Activated naive CD8-positive, alpha-beta T cell treated with anti-CD3 and anti-CD28 coated beads for 36 hours (primary cell): ENCODE data around the gene TSPYL4. TPM values are rescaled to one million over a fixed set of nuclear protein-coding genes. Genes with fewer than 3 reads are reported as not detected.
A peak's percentile ranks its signal among the peaks of the same experiment; 100 is the strongest.

Source experiments
- DNase-seq: peaks from one replicate; pipeline ENCODE4 v3.0.0; 2021
- H3K27ac Mint-ChIP-seq: one replicate; pipeline ENCODE4 v1.8.0; 2022; ENCODE audit warnings: mild to moderate bottlenecking, moderate library complexity, mixed read lengths
- H3K27me3 Mint-ChIP-seq: one replicate; pipeline ENCODE4 v1.8.0; 2022; ENCODE audit warnings: mild to moderate bottlenecking, mixed read lengths
- H3K36me3 Mint-ChIP-seq: one replicate; pipeline ENCODE4 v1.8.0; 2021; ENCODE audit warnings: mild to moderate bottlenecking, mixed read lengths
- H3K4me1 Mint-ChIP-seq: one replicate; pipeline ENCODE4 v1.8.0; 2021; ENCODE audit warnings: mixed read lengths
- H3K4me3 Mint-ChIP-seq: one replicate; pipeline ENCODE4 v1.8.0; 2022; ENCODE audit warnings: mild to moderate bottlenecking, moderate library complexity, mixed read lengths
- H3K9me3 Mint-ChIP-seq: one replicate; pipeline ENCODE4 v1.8.0; 2022; ENCODE audit warnings: mixed read lengths
- total RNA-seq, 2 experiments: library from RNA; stranded (reverse); gene quantifications; one replicate each; pipeline ENCODE4 v1.2.3, GENCODE V29; 2021

TSPYL4 gene
- total RNA-seq, 2 experiments from 2014 or later: 15.1 to 15.2 TPM

DNA sequence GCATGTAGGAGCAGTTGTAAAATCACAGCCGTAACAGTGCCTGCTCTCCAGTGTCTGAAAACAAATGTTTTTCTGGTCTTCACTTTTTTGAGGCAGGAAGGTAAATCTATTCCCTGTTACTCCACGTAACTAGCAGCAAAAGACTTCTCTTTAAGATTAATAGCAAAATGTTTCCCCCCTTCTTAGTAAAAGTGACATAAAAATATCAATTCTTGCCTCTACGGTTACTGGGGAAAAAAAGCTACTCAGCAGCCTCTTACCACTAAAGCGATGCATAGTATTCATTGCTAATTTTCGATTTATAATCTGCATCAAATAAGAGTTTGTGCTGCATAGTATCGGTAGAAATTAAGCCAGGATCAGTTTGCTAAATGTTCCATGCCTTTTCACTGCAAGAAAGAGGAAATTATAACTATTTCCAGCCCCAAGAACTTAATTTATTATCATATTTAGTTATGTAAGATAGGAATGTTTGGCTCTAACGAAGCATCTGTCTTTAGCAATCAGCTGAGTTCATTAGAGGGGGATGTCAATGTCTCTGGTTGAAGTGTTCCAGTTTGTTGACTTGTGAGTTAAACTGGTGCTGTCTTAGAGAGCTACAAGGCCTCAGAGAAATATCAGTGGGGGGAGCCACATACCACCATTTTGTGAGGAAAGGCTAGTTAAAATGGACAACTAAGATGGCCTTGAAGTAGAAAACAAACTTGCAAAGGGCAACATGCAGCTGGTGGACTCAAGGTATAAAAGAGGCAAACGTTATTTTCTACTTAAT lies 26.5 kb upstream of the TSPYL4 start:
- Mint-ChIP-seq H3K27me3 (no peaks in the 10 kb centered on the region), H3K4me1 (peaks cover 33% of the 10 kb centered on the region), H3K36me3 (peaks cover 39% of the 10 kb centered on the region), H3K4me3 (peak overlapping the region; percentile 100), H3K27ac (peak overlapping the region; percentile 97), H3K9me3 (no peaks in the 10 kb centered on the region)
- DNase-seq: no peak

- DNase-seq: peak; percentile 92
- Mint-ChIP-seq H3K4me1 (peaks cover 38% of the 10 kb centered on the region), H3K9me3 (no peaks in the 10 kb centered on the region), H3K36me3 (peaks cover 45% of the 10 kb centered on the region), H3K4me3 (peak within 1 kb of the TSS; percentile 100), H3K27me3 (no peaks in the 10 kb centered on the region), H3K27ac (peak within 1 kb of the TSS; percentile 97)
Measured at GRCh38 chr6:116279232-116280160, 25.6 kb upstream of the TSPYL4 start, which contains the start of gene TSPYL1. TSPYL1 (minus strand) TSS chr6:116279930; CDS start chr6:116279830, 100 bp downstream.

- Mint-ChIP-seq H3K4me1 (peaks cover 41% of the 10 kb centered on the region), H3K27ac (peak overlapping the region; percentile 97), H3K27me3 (no peaks in the 10 kb centered on the region), H3K36me3 (peaks cover 45% of the 10 kb centered on the region), H3K4me3 (peak overlapping the region; percentile 100), H3K9me3 (no peaks in the 10 kb centered on the region)
- DNase-seq: peak; percentile 32
Measured at GRCh38 chr6:116278854-116279231, 25.0 kb upstream of the TSPYL4 start.

DNA sequence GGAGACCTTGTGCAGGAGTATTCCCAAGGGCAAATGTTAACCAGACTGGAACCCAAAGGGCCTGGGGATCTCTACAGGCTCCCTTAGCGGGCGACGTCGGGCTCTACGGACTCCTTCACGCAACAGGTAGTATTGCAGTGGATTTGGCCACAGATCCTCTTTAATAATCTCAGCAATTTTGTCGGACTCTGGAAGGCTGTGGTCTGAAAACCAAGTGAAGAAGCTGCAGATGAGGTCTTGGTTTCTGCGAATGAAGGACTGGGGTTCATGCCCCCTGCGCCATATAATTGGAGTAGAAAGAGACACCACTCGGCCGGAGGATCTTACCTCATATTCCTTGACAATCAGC lies 24.6 kb upstream of the TSPYL4 start:
- Mint-ChIP-seq H3K4me1 (peaks cover 41% of the 10 kb centered on the region), H3K27me3 (no peaks in the 10 kb centered on the region), H3K36me3 (peaks cover 45% of the 10 kb centered on the region), H3K9me3 (no peaks in the 10 kb centered on the region), H3K4me3 (peak overlapping the region; percentile 100), H3K27ac (peak overlapping the region; percentile 97)
- no peak for DNase-seq

- H3K27ac Mint-ChIP-seq: peak overlapping the region; percentile 97
- no peaks in the 10 kb centered on the region for H3K9me3 Mint-ChIP-seq
- H3K4me3 Mint-ChIP-seq: peak overlapping the region; percentile 100
- no peaks in the 10 kb centered on the region for H3K27me3 Mint-ChIP-seq
- peaks cover 51% of the 10 kb centered on the region for H3K36me3 Mint-ChIP-seq
- peaks cover 51% of the 10 kb centered on the region for H3K4me1 Mint-ChIP-seq
- no peak for DNase-seq
Measured at GRCh38 chr6:116277124-116277523, 23.2 kb upstream of the TSPYL4 start.

- Mint-ChIP-seq H3K4me3 (no peak overlapping the region), H3K36me3 (peaks cover 25% of the 10 kb centered on the region), H3K27me3 (no peaks in the 10 kb centered on the region), H3K9me3 (no peaks in the 10 kb centered on the region), H3K4me1 (peaks cover 34% of the 10 kb centered on the region), H3K27ac (no peak overlapping the region)
- no peak for DNase-seq
Measured at GRCh38 chr6:116271149-116271708, 17.4 kb upstream of the TSPYL4 start.

GRCh38 chr6:116268589-116269293 lies 14.9 kb upstream of the TSPYL4 start:
- H3K27me3 Mint-ChIP-seq: no peaks in the 10 kb centered on the region
- peaks cover 27% of the 10 kb centered on the region for H3K36me3 Mint-ChIP-seq
- peak overlapping the region; percentile 8 for H3K27ac Mint-ChIP-seq
- H3K9me3 Mint-ChIP-seq: peaks cover 6% of the 10 kb centered on the region
- no peak overlapping the region for H3K4me3 Mint-ChIP-seq
- no peak for DNase-seq
- peaks cover 25% of the 10 kb centered on the region for H3K4me1 Mint-ChIP-seq

DNA sequence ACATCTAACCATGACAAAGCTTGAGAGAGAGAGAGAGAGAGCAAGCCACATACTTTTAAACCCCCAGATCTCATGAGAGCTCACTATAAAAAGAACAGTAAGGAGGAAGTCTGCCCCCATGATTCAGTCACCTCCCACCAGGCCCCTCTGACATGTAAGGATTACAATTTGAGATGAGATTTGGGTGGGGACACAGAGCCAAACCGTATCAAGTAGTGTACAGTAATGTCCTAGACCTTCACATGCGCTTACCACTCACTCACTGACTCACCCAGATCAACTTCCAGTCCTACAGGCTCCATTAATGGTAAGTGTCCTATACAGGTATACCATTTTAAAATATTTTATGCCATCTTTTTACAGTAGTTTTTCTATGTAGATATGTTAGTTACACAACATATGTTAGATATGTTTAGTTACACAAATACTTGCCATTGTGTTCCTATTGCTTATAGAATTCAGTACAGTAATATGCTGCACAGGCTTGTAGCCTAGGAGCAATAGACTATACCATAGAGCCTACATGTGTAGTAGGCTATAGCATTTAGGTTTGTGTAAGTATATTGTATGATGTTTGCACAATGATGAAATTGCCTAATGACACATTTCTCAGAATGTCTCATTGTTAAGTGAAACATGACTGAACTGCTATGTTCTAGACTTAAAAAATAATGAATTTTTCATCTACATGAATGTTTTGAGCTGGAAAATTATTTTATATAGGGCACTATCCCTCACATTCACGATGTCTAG lies 14.1 kb upstream of the TSPYL4 start:
- H3K4me1 Mint-ChIP-seq: peaks cover 26% of the 10 kb centered on the region
- H3K36me3 Mint-ChIP-seq: peaks cover 32% of the 10 kb centered on the region
- peak overlapping the region; percentile 8 for H3K27ac Mint-ChIP-seq
- H3K27me3 Mint-ChIP-seq: no peaks in the 10 kb centered on the region
- H3K9me3 Mint-ChIP-seq: peaks cover 11% of the 10 kb centered on the region
- no peak for DNase-seq
- no peak overlapping the region for H3K4me3 Mint-ChIP-seq

- Mint-ChIP-seq H3K4me1 (peaks cover 17% of the 10 kb centered on the region), H3K36me3 (peaks cover 38% of the 10 kb centered on the region), H3K27ac (no peak overlapping the region), H3K4me3 (no peak overlapping the region), H3K9me3 (peaks cover 13% of the 10 kb centered on the region), H3K27me3 (no peaks in the 10 kb centered on the region)
- no peak for DNase-seq
Measured at GRCh38 chr6:116266803-116267202, 12.9 kb upstream of the TSPYL4 start.

DNA sequence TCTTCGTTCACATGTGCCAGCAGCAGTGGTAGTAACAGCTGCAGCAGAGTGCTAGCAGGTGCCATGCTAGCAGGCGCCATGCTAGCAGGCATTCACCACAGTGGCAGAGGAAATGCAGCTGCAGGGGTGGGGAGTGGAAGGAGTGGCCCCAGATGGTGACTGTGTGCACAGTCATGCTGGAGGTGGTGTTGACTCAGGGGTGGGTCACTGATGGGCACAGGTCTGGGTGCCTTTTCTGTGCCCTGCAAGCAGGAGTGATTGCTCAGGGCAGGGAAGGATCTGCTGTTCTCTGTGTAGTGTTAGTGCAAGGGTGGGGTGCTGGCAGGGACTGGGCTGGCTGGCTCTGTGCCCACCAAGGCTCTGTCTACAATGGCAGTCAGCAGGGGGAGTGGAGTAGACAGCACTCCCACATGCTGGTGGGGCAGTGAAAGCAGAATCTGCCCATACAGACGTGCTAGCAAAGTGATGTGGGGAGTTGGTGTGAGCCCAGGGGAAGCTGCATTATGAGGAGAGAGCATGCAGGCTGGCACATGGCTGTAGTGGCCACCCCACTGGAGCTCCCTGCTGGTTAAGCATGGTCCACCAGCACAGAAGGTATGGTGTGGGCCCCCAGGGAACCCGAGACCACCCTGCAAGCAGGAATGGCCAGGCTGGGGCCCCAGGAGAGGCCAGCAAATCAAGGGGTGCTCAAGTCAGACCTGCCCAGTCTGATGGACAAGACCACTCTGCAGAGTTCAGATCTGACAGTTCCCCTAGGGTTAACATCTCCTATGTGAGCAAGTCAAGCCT lies 11.4 kb upstream of the TSPYL4 start:
- Mint-ChIP-seq H3K4me1 (peaks cover 21% of the 10 kb centered on the region), H3K27ac (no peak overlapping the region), H3K27me3 (no peaks in the 10 kb centered on the region), H3K9me3 (peaks cover 13% of the 10 kb centered on the region), H3K36me3 (peaks cover 50% of the 10 kb centered on the region), H3K4me3 (no peak overlapping the region)
- DNase-seq: no peak

DNA sequence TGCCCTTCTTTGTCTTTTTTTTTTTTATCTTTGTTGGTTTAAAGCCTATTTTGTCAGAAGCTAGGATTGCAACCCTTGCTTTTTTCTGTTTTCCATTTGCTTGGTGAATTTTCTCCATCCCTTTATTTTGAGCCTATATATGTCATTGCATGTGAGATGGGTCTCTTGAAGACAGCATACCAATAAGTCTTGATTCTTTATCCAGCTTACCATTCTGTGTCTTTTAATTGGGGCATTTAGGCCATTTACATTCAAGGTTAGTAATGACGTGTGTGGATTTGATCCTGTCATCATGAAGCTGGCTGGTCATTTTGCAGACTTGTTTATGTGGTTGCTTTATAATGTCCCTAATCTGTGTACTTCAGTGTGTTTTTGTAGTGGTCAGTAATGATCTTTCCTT lies 9.5 kb upstream of the TSPYL4 start:
- Mint-ChIP-seq H3K4me3 (no peak overlapping the region), H3K27me3 (no peaks in the 10 kb centered on the region), H3K27ac (no peak overlapping the region), H3K9me3 (peaks cover 13% of the 10 kb centered on the region), H3K36me3 (peaks cover 59% of the 10 kb centered on the region), H3K4me1 (peaks cover 20% of the 10 kb centered on the region)
- DNase-seq: no peak

DNA sequence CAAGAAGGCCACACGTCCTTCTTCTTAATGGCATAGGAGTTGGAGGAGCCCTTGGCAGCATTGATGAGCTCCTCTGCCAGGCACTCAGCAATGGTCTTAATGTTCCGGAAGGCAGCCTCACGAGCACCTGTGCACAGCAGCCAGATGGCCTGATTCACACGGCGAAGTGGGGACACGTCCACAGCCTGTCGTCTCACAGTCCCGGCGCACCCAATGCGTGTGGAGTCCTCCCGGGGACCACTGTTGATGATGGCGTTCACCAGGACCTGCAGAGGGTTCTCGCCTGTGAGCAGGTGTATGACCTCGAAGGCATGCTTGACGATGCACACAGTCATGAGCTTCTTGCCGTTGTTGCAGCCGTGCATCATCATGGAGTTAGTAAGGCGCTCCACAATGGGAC lies 4.6 kb upstream of the TSPYL4 start:
- DNase-seq: no peak
- Mint-ChIP-seq H3K27me3 (no peaks in the 10 kb centered on the region), H3K4me3 (no peak overlapping the region), H3K36me3 (peaks cover 39% of the 10 kb centered on the region), H3K4me1 (peaks cover 14% of the 10 kb centered on the region), H3K27ac (no peak overlapping the region), H3K9me3 (peaks cover 5% of the 10 kb centered on the region)

- Mint-ChIP-seq H3K27ac (no peak overlapping the region), H3K4me3 (no peak overlapping the region), H3K4me1 (peaks cover 18% of the 10 kb centered on the region), H3K27me3 (no peaks in the 10 kb centered on the region), H3K36me3 (peaks cover 29% of the 10 kb centered on the region), H3K9me3 (no peaks in the 10 kb centered on the region)
- DNase-seq: no peak
Measured at GRCh38 chr6:116256694-116257093, 2.8 kb upstream of the TSPYL4 start.
